Measurements from ENCODE around the gene LGALS7.

Gene LGALS7

GRCh38 chr19:38728752-38729541 is 44.4 kb downstream of the LGALS7 start:
- H3K4me3 ChIP-seq (ENCODE audit: low read depth, low read length), result no peak overlapping the region
- DNase-seq (ENCODE audit: low read depth), result no peak
- TF ChIP-seq CTCF (IDR thresholded peaks at IDR 0.05; ENCODE audit: insufficient read depth, low read depth, low read length, missing control alignments), result no peak

GRCh38 chr19:38727868-38728660 is 45.3 kb downstream of the LGALS7 start:
- DNase-seq (ENCODE audit: low read depth), result no peak
- H3K4me3 ChIP-seq (ENCODE audit: low read depth, low read length), result no peak overlapping the region
- no peak for TF ChIP-seq CTCF (IDR thresholded peaks at IDR 0.05; ENCODE audit: insufficient read depth, low read depth, low read length, missing control alignments)

GRCh38 chr19:38727306-38727867 is 45.9 kb downstream of the LGALS7 start:
- H3K4me3 ChIP-seq (ENCODE audit: low read depth, low read length), result no peak overlapping the region
- DNase-seq (ENCODE audit: low read depth), result no peak
- TF ChIP-seq CTCF (IDR thresholded peaks at IDR 0.05; ENCODE audit: insufficient read depth, low read depth, low read length, missing control alignments), result no peak

GRCh38 chr19:38726761-38727301 is 46.5 kb downstream of the LGALS7 start:
- no peak overlapping the region for H3K4me3 ChIP-seq (ENCODE audit: low read depth, low read length)
- TF ChIP-seq CTCF (IDR thresholded peaks at IDR 0.05; ENCODE audit: insufficient read depth, low read depth, low read length, missing control alignments), result no peak
- no peak for DNase-seq (ENCODE audit: low read depth)

GRCh38 chr19:38726284-38726673 is 47.0 kb downstream of the LGALS7 start:
- no peak for TF ChIP-seq CTCF (IDR thresholded peaks at IDR 0.05; ENCODE audit: insufficient read depth, low read depth, low read length, missing control alignments)
- H3K4me3 ChIP-seq (ENCODE audit: low read depth, low read length), result no peak overlapping the region
- no peak for DNase-seq (ENCODE audit: low read depth)

- no peak overlapping the region for H3K4me3 ChIP-seq (ENCODE audit: low read depth, low read length)
- DNase-seq (ENCODE audit: low read depth), result no peak
- TF ChIP-seq CTCF (IDR thresholded peaks at IDR 0.05; ENCODE audit: insufficient read depth, low read depth, low read length, missing control alignments), result no peak
Measured at GRCh38 chr19:38725469-38726283, 47.6 kb downstream of the LGALS7 start.

Data from GM12865 (cell line).